Measurements from ENCODE around the gene MYH10.
A peak's percentile ranks its signal among the peaks of the same experiment; 100 is the strongest.

Gene MYH10

GRCh38 chr17:8490256-8491023 is 140.1 kb downstream of the MYH10 start:
- DNase-seq = no peak

- no peak for DNase-seq
Observed at GRCh38 chr17:8489841-8490240, 140.7 kb downstream of the MYH10 start.

- no peak for DNase-seq
Observed at GRCh38 chr17:8488901-8489300, 141.6 kb downstream of the MYH10 start.

GRCh38 chr17:8488491-8488890 is 142.0 kb downstream of the MYH10 start:
- no peak for DNase-seq

GRCh38 chr17:8487743-8488142 is 142.8 kb downstream of the MYH10 start:
- no peak for DNase-seq

GRCh38 chr17:8487130-8487645 is 143.3 kb downstream of the MYH10 start:
- no peak for DNase-seq

GRCh38 chr17:8485491-8485890 is 145.0 kb downstream of the MYH10 start:
- no peak for DNase-seq

- DNase-seq = no peak
Observed at GRCh38 chr17:8484465-8484864, 146.1 kb downstream of the MYH10 start.

GRCh38 chr17:8482546-8482945 is 148.0 kb downstream of the MYH10 start:
- DNase-seq = no peak

GRCh38 chr17:8481703-8482102 is 148.8 kb downstream of the MYH10 start:
- DNase-seq = no peak

- DNase-seq = peak; percentile 10
Observed at GRCh38 chr17:8481089-8481488, 149.4 kb downstream of the MYH10 start.

- DNase-seq = no peak
Observed at GRCh38 chr17:8480011-8480976, 150.2 kb downstream of the MYH10 start.

- DNase-seq = no peak
Observed at GRCh38 chr17:8479431-8479947, 151.0 kb downstream of the MYH10 start.

GRCh38 chr17:8477715-8478441 is 152.6 kb downstream of the MYH10 start:
- no peak for DNase-seq

GRCh38 chr17:8477171-8477570 is 153.4 kb downstream of the MYH10 start:
- DNase-seq = no peak

GRCh38 chr17:8476741-8477140 is 153.8 kb downstream of the MYH10 start:
- DNase-seq = no peak

GRCh38 chr17:8475781-8476180 is 154.7 kb downstream of the MYH10 start:
- no peak for DNase-seq

GRCh38 chr17:8475227-8475626 is 155.3 kb downstream of the MYH10 start:
- no peak for DNase-seq

- no peak for DNase-seq
Observed at GRCh38 chr17:8474826-8475225, 155.7 kb downstream of the MYH10 start.

- no peak for DNase-seq
Observed at GRCh38 chr17:8473451-8474192, 156.9 kb downstream of the MYH10 start.

GRCh38 chr17:8472663-8473062 is 157.9 kb downstream of the MYH10 start:
- DNase-seq = no peak

- no peak for DNase-seq
Observed at GRCh38 chr17:8470447-8471047, 160.0 kb downstream of the MYH10 start.

All from activated CD4-positive, alpha-beta T cell treated with anti-CD3 and anti-CD28 coated beads for 48 hours (primary cell).